ENCODE results near the gene COL26A1.

DNA sequence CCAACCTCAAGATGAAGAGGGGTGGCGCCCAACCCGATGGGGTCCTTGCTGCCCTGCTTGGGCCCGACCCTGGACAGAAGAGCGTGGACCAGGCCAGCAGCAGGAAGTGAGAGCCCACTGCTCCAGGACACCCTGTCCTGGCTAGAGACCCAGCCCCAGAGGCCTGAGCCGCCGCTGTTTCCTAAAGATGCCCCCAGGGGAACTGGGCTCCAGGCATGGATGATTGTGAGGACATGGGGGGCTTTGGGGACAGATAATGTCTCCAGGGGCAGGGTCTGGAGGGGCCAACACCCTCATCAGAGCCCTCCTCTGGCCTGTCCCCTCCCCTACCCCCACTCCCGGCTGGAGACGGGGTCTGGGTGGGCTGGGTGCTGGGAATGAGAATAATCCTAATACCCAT, 194.7 kb downstream of the COL26A1 start:
- TF ChIP-seq EP300 (IDR thresholded peaks at IDR 0.05; ENCODE audit: low read depth): no peak
- TF ChIP-seq, protein P1, sequence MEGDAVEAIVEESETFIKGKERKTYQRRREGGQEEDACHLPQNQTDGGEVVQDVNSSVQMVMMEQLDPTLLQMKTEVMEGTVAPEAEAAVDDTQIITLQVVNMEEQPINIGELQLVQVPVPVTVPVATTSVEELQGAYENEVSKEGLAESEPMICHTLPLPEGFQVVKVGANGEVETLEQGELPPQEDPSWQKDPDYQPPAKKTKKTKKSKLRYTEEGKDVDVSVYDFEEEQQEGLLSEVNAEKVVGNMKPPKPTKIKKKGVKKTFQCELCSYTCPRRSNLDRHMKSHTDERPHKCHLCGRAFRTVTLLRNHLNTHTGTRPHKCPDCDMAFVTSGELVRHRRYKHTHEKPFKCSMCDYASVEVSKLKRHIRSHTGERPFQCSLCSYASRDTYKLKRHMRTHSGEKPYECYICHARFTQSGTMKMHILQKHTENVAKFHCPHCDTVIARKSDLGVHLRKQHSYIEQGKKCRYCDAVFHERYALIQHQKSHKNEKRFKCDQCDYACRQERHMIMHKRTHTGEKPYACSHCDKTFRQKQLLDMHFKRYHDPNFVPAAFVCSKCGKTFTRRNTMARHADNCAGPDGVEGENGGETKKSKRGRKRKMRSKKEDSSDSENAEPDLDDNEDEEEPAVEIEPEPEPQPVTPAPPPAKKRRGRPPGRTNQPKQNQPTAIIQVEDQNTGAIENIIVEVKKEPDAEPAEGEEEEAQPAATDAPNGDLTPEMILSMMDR (IDR thresholded peaks at IDR 0.05): no peak

All from transverse colon (tissue), 3 donors.